Ovary (tissue), 9 donors: ENCODE results near the gene GRIN2D. TPM values are rescaled to one million over a fixed set of nuclear protein-coding genes. Genes with fewer than 3 reads are reported as not detected.
"Not testable (repeated sequence)": the region's sequence is repeated elsewhere in the genome, so short reads cannot be mapped to it uniquely, and the experiment has no call there.

ENCODE experiments used
- DNase-seq, 5 donors: peaks; one replicate each; pipeline ENCODE4 v3.0.0-alpha.2; 2019 to 2020
- H3K27ac ChIP-seq, 2 donors: fragments of 200-600 bp; one replicate each; pipeline versions ENCODE4 v1.5.1 to v1.8.0; 2019 to 2022
- H3K27me3 ChIP-seq: fragments of 200-600 bp; one replicate; pipeline ENCODE4 v1.8.0; 2022
- H3K36me3 ChIP-seq: fragments of 200-600 bp; sonication (generic); one replicate; pipeline ENCODE4 v1.5.1; 2019
- H3K4me1 ChIP-seq: one replicate; pipeline ENCODE4 v1.8.1; 2013; ENCODE audit warnings: mild to moderate bottlenecking, moderate library complexity; ENCODE audit not compliant: insufficient read depth
- H3K4me3 ChIP-seq: fragments of 200-600 bp; sonication (generic); one replicate; pipeline ENCODE4 v1.5.1; 2017
- H3K9me3 ChIP-seq, 2 donors: fragments of 200-600 bp in 1 of 2; sonication (generic) in 1 of 2; one replicate each; pipeline versions ENCODE4 v1.5.1 to v1.8.1; 2013 to 2019; ENCODE audit warnings: mild to moderate bottlenecking in 1 of 2, moderate library complexity in 1 of 2
- CTCF ChIP-seq, 3 donors: fragments of 450-650 bp in 2 of 3; fragments of 200-600 bp in 1 of 3; IDR thresholded peaks; one replicate each; pipeline versions ENCODE4 v1.5.1 to v1.8.0; 2016 to 2022; ENCODE audit warnings: antibody characterized with exemption in 3 of 3, mild to moderate bottlenecking in 1 of 3
- EP300 ChIP-seq: sonication (generic); formaldehyde crosslinking; IDR thresholded peaks from one replicate; pipeline ENCODE4 v1.6.1; 2017; ENCODE audit warnings: antibody characterized with exemption
- POLR2A ChIP-seq: fragments of 450-650 bp; IDR thresholded peaks from one replicate; pipeline ENCODE4 v1.6.1; 2017; ENCODE audit warnings: antibody characterized with exemption, mild to moderate bottlenecking, moderate library complexity
- WGBS, 3 donors: extraction: QIAGEN DNeasy Blood & Tissue Kit in 1 of 3; methylation state at CpG; one replicate each; pipeline versions ENCODE4 v1.1.5 to v1.1.7; 2013 to 2017; 5-methylcytosine and 5-hydroxymethylcytosine counted together
- intact Hi-C, 4 donors: fragments of 100-400 bp; cut with DNase I; formaldehyde crosslinking; loops; one replicate each; pipeline versions ENCODE4 v1.11.0 to v1.15.1; 2022 to 2023
- polyA plus RNA-seq, 2 donors: library from polyadenylated mRNA; stranded (reverse); fragments of 200-250 nt in 1 of 2; fragments of 350-450 nt in 1 of 2; fragmentation: Illumina TruSeq in 1 of 2; extraction: RNeasy Lipid Tissue Mini Kit (QIAGEN cat#74804) in 1 of 2; gene quantifications; one replicate each; pipeline ENCODE4 v1.2.3, GENCODE V29; 2013 to 2014
- total RNA-seq, 7 donors: library from RNA; depleted of rRNA in 2 of 7; stranded (reverse); fragments of >200 nt in 2 of 7; fragmentation: NEBNext Ultra II Directional in 3 of 7; extraction: Animal tissue kit (Norgen Biotek cat#: 25700) in 3 of 7; gene quantifications; one replicate each; pipeline versions ENCODE4 v1.1.0 to v1.2.4, GENCODE V29; 2016 to 2023
- donor health status: DM: no; HTN: no; CAD: no; lungs with moderate emphysema.
- donor health status: DM: no; HTN: no; CAD: no.
- donor health status: Bipolar disorder and iron deficiency.
- donor health status: DM: yes; HTN: yes; CAD: no.
- donor health status: DM: no; HTN: no; CAD: no.
- donor health status: DM: yes; HTN: yes; CAD: no.

The GRIN2D gene
- total and polyA plus RNA-seq, 9 donors, result 0.10 to 0.32 (median 0.12) TPM; not detected in 1

GRCh38 chr19:48365602-48366001 lies 27.9 kb upstream of the GRIN2D start:
- 90 to 94% (median 94%) methylated on average over 11 of the region's 11 CpGs for WGBS, 3 donors
- Histone ChIP-seq H3K4me1 (peaks cover 3% of the 10 kb centered on the region), H3K4me3 (no peak overlapping the region), H3K9me3 (no peaks in the 10 kb centered on the region), H3K27ac (no peak overlapping the region), H3K27me3 (no peaks in the 10 kb centered on the region), H3K36me3 (no peaks in the 10 kb centered on the region)
- no peak for TF ChIP-seq CTCF (IDR thresholded peaks at IDR 0.05)
- TF ChIP-seq EP300, result no peak
- no peak for TF ChIP-seq POLR2A
- DNase-seq, result peak in 3 of 5 donors; percentile 20 to 46 (median 45)
- intact Hi-C loops, result no loop called here

- 69% methylated on average over 5 of the region's 5 CpGs for WGBS, 3 donors
- Histone ChIP-seq H3K27me3 (no peaks in the 10 kb centered on the region), H3K4me3 (no peak overlapping the region), H3K36me3 (no peaks in the 10 kb centered on the region), H3K9me3 (no peaks in the 10 kb centered on the region), H3K4me1 (peaks cover 3% of the 10 kb centered on the region), H3K27ac (no peak overlapping the region)
- no peak for TF ChIP-seq CTCF (IDR thresholded peaks at IDR 0.05)
- no peak for DNase-seq
- intact Hi-C loops, result no loop called here
Observed at GRCh38 chr19:48367855-48368254, 25.6 kb upstream of the GRIN2D start.

- Histone ChIP-seq H3K36me3 (no peaks in the 10 kb centered on the region), H3K4me1 (peaks cover 3% of the 10 kb centered on the region), H3K27me3 (no peaks in the 10 kb centered on the region), H3K9me3 (no peaks in the 10 kb centered on the region), H3K4me3 (no peak overlapping the region), H3K27ac (no peak overlapping the region)
- intact Hi-C loops, result no loop called here
- DNase-seq, result no peak
- TF ChIP-seq EP300, result no peak
- TF ChIP-seq CTCF (IDR thresholded peaks at IDR 0.05), result no peak
- no peak for TF ChIP-seq POLR2A
- 66 to 72% (median 70%) methylated on average over 13 to 14 of the region's 14 CpGs for WGBS, 3 donors
Observed at GRCh38 chr19:48368936-48369335, 24.5 kb upstream of the GRIN2D start.

- no peak for TF ChIP-seq POLR2A
- no peak for TF ChIP-seq CTCF (IDR thresholded peaks at IDR 0.05)
- TF ChIP-seq EP300, result no peak
- intact Hi-C loops, result no loop called here
- Histone ChIP-seq H3K36me3 (no peaks in the 10 kb centered on the region), H3K9me3 (no peaks in the 10 kb centered on the region), H3K4me1 (no peaks in the 10 kb centered on the region), H3K27ac (no peak overlapping the region), H3K4me3 (no peak overlapping the region), H3K27me3 (no peaks in the 10 kb centered on the region)
- 53 to 67% (median 60%) methylated on average over 4 of the region's 4 CpGs for WGBS, 3 donors
- no peak for DNase-seq
Observed at GRCh38 chr19:48370955-48371354, 22.5 kb upstream of the GRIN2D start.

- Histone ChIP-seq H3K27ac (no peak overlapping the region), H3K9me3 (no peaks in the 10 kb centered on the region), H3K4me1 (no peaks in the 10 kb centered on the region), H3K36me3 (no peaks in the 10 kb centered on the region), H3K27me3 (no peaks in the 10 kb centered on the region), H3K4me3 (no peak overlapping the region)
- intact Hi-C loops, result no loop called here
- 18 to 42% (median 31%) methylated on average over 7 of the region's 7 CpGs for WGBS, 3 donors
- no peak for TF ChIP-seq POLR2A
- no peak for TF ChIP-seq CTCF (IDR thresholded peaks at IDR 0.05)
- TF ChIP-seq EP300, result no peak
- no peak for DNase-seq
Observed at GRCh38 chr19:48371367-48371766, 22.1 kb upstream of the GRIN2D start.

- H3K36me3 ChIP-seq, H3K4me1 ChIP-seq, H3K9me3 ChIP-seq, DNase-seq, H3K27me3 ChIP-seq, H3K4me3 ChIP-seq, H3K27ac ChIP-seq, intact Hi-C loops: not testable (repeated sequence)
- 85 to 90% (median 90%) methylated on average over 5 of the region's 5 CpGs for WGBS, 3 donors
Observed at GRCh38 chr19:48371771-48372170, 21.7 kb upstream of the GRIN2D start.
